ENCODE results near the gene UBE2J2.

Gene UBE2J2

DNA sequence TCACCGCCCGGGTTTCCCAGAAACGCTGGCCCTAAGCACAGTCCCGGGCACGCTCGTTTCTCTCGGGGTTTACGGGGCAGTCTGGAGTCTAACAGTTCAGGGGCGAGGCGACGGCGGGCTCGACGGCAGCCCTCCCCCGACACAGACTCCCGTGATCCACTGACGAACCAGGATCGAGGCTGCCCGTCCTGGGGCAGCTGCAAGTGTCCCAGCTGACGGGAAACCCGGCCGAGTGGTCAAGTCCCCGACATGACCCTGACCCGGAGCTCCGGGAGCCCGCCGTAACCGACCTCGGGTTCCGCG lies 494 bp downstream of the UBE2J2 start:
- H3K27me3 ChIP-seq (ENCODE audit: insufficient read depth, low read length) = no peaks in the 10 kb centered on the region
- under 1% methylated on average over 31 of the region's 31 CpGs for WGBS
- peak overlapping the region; percentile 95 for H3K4me3 ChIP-seq (ENCODE audit: low read length)
- H3K36me3 ChIP-seq (ENCODE audit: insufficient read depth, low read length) = peaks cover 15% of the 10 kb centered on the region
- no peaks in the 10 kb centered on the region; the same call in 1 of the 2 replicates for H3K4me1 ChIP-seq (ENCODE audit: insufficient read depth, low read length)
- peak overlapping the region; percentile 68 for H3K27ac ChIP-seq (ENCODE audit: low read depth, low read length)
- peak overlapping the region; percentile 98 for H3K9ac ChIP-seq (ENCODE audit: low read depth, low read length)
- no peaks in the 10 kb centered on the region for H3K9me3 ChIP-seq (ENCODE audit: insufficient read depth, low read depth, low read length)

DNA sequence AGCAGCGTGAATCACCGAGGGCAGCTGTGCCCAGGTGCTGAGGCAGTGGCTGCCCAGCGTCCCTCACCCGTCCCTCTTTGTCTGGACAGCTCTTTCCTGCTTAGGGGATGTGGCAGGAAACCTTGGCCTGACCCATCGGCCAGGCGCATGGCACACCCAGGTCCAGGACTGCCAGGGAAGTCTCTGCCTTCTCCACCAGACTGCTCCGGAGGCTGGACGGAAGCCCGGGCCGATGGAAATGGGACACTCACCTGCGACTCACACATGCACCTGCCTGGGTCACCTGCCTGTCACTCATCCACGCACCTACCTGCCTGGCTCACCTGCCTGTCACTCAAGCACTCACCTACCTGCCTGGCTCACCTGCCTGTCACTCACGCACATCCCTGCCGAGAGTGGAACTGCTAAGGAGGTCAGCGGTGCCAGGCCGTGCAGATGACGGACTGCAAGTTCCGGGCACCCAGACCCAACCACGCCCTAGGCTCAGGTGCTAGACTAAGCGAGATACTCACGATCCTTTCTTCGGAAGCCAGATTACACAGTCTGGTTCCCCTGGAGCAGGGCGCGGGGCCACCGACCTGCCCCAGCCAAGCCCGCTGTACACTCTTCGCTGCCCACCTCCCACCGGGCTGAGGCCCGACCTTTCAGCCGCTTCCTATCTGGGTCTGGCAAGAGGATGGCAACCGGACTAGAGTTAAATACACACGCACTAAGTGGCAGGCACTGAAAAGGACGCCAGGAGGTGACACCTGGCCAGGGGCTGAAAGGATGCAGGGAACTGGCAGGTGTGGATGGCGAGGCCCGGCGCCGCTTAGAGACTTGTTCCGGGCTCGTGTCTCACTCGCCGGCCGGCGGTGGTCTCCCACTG lies 1.1 kb downstream of the UBE2J2 start:
- H3K27ac ChIP-seq (ENCODE audit: low read depth, low read length) = no peak overlapping the region; the same call in none of the 2 replicates

DNA sequence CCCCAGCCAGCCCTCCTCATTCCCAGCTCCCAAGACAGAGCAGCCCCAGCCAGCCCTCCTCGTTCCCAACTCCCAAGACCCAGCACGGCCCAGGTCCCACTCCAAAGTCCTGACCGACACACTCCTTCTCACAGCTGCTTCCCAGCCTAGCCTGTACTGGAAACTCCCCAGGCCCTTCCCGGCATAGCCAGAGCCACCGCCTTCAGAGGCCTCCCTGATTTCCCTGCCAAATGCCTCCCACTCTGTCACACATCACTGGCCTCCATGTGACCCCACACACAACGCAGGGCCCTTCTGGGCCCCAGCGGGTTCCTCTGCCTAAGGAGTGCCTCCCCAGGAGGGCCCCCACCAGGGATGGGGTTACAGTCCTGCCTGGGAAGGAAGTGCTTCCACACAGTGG lies 2.8 kb downstream of the UBE2J2 start:
- Histone ChIP-seq H3K9me3 (ENCODE audit: insufficient read depth, low read depth, low read length) (no peaks in the 10 kb centered on the region), H3K36me3 (ENCODE audit: insufficient read depth, low read length) (peaks cover 30% of the 10 kb centered on the region), H3K27ac (ENCODE audit: low read depth, low read length) (no peak overlapping the region), H3K4me3 (ENCODE audit: low read length) (no peak overlapping the region), H3K27me3 (ENCODE audit: insufficient read depth, low read length) (no peaks in the 10 kb centered on the region), H3K9ac (ENCODE audit: low read depth, low read length) (no peak overlapping the region; the same call in 1 of the 2 replicates), H3K4me1 (ENCODE audit: insufficient read depth, low read length) (no peaks in the 10 kb centered on the region; the same call in 1 of the 2 replicates)
- 92% methylated on average over 7 of the region's 7 CpGs for WGBS

More for the DNA sequence above, 1.1 kb downstream of the UBE2J2 start:
- Histone ChIP-seq H3K36me3 (ENCODE audit: insufficient read depth, low read length) (peaks cover 20% of the 10 kb centered on the region), H3K9ac (ENCODE audit: low read depth, low read length) (peak overlapping the region; percentile 98), H3K4me1 (ENCODE audit: insufficient read depth, low read length) (no peaks in the 10 kb centered on the region; the same call in 1 of the 2 replicates), H3K4me3 (ENCODE audit: low read length) (peak overlapping the region; percentile 95), H3K9me3 (ENCODE audit: insufficient read depth, low read depth, low read length) (no peaks in the 10 kb centered on the region), H3K27me3 (ENCODE audit: insufficient read depth, low read length) (no peaks in the 10 kb centered on the region)
- 52% methylated on average over 43 of the region's 43 CpGs for WGBS

DNA sequence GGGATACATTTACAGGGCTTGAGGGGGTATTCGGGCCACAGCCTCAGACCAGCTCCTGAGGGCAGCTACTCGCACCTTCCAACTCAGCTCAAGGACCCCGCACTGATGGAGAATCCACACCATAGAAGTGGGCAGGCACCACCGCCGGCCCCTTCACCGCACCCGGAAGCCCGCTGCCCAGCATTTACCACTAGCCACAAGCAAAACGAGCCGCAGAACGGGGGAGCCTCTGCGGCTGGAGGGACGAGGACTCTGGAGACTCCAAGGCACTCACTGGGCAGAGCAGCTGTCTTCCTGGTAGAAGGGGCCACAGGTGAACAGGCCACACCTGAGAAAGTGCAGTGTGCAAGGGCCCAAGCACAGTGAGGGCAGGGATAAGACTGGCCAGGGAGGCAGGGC lies 5.4 kb downstream of the UBE2J2 start:
- H3K4me1 ChIP-seq (ENCODE audit: insufficient read depth, low read length) = no peaks in the 10 kb centered on the region; the same call in 1 of the 2 replicates
- no peak overlapping the region for H3K4me3 ChIP-seq (ENCODE audit: low read length)
- H3K9me3 ChIP-seq (ENCODE audit: insufficient read depth, low read depth, low read length) = no peaks in the 10 kb centered on the region
- whole genome bisulfite sequencing = 97% methylated on average over 13 of the region's 13 CpGs
- H3K27me3 ChIP-seq (ENCODE audit: insufficient read depth, low read length) = no peaks in the 10 kb centered on the region
- H3K9ac ChIP-seq (ENCODE audit: low read depth, low read length) = no peak overlapping the region
- peaks cover 54% of the 10 kb centered on the region for H3K36me3 ChIP-seq (ENCODE audit: insufficient read depth, low read length)
- H3K27ac ChIP-seq (ENCODE audit: low read depth, low read length) = no peak overlapping the region

- WGBS = 95% methylated on average over 39 of the region's 39 CpGs
- H3K9me3 ChIP-seq (ENCODE audit: insufficient read depth, low read depth, low read length) = no peaks in the 10 kb centered on the region
- no peaks in the 10 kb centered on the region; the same call in 1 of the 2 replicates for H3K4me1 ChIP-seq (ENCODE audit: insufficient read depth, low read length)
- H3K4me3 ChIP-seq (ENCODE audit: low read length) = no peak overlapping the region
- no peak overlapping the region for H3K27ac ChIP-seq (ENCODE audit: low read depth, low read length)
- no peak overlapping the region for H3K9ac ChIP-seq (ENCODE audit: low read depth, low read length)
- H3K27me3 ChIP-seq (ENCODE audit: insufficient read depth, low read length) = no peaks in the 10 kb centered on the region
- peaks cover 60% of the 10 kb centered on the region for H3K36me3 ChIP-seq (ENCODE audit: insufficient read depth, low read length)
Observed at GRCh38 chr1:1267488-1268283, 6.0 kb downstream of the UBE2J2 start.

GRCh38 chr1:1264868-1265272 lies 8.8 kb downstream of the UBE2J2 start:
- H3K4me3 ChIP-seq (ENCODE audit: low read length) = no peak overlapping the region
- no peaks in the 10 kb centered on the region for H3K9me3 ChIP-seq (ENCODE audit: insufficient read depth, low read depth, low read length)
- H3K27ac ChIP-seq (ENCODE audit: low read depth, low read length) = peak overlapping the region; percentile 6; the same call in 1 of the 2 replicates
- no peak overlapping the region for H3K9ac ChIP-seq (ENCODE audit: low read depth, low read length)
- no peaks in the 10 kb centered on the region for H3K4me1 ChIP-seq (ENCODE audit: insufficient read depth, low read length)
- 89% methylated on average over 10 of the region's 10 CpGs for WGBS
- H3K27me3 ChIP-seq (ENCODE audit: insufficient read depth, low read length) = no peaks in the 10 kb centered on the region
- peaks cover 74% of the 10 kb centered on the region for H3K36me3 ChIP-seq (ENCODE audit: insufficient read depth, low read length)

- Histone ChIP-seq H3K9me3 (ENCODE audit: insufficient read depth, low read depth, low read length) (no peaks in the 10 kb centered on the region), H3K9ac (ENCODE audit: low read depth, low read length) (no peak overlapping the region), H3K4me1 (ENCODE audit: insufficient read depth, low read length) (no peaks in the 10 kb centered on the region), H3K27me3 (ENCODE audit: insufficient read depth, low read length) (no peaks in the 10 kb centered on the region), H3K27ac (ENCODE audit: low read depth, low read length) (no peak overlapping the region), H3K4me3 (ENCODE audit: low read length) (no peak overlapping the region), H3K36me3 (ENCODE audit: insufficient read depth, low read length) (peaks cover 80% of the 10 kb centered on the region)
- 93% methylated on average over 9 of the region's 9 CpGs for WGBS
Observed at GRCh38 chr1:1264026-1264425, 9.6 kb downstream of the UBE2J2 start.

DNA sequence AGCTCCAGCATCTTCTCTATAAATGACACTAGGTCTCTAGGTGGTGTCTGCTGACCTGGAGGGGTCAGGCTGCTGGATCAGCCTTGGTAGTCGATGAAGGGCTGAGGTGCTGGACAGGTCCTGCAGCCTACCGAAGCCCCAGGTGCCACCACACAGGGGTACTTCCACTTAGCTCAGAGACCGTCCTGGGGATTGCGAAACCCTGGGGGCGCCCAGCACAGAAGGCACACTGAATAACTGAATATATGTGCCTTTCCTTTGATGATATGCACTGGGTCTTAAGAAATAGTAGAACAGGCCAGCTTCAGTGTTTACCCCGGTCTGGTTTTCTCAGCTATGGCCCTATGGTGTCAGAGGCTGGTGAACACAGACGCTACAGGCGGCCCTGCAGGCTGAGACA lies 10.9 kb downstream of the UBE2J2 start:
- H3K9ac ChIP-seq (ENCODE audit: low read depth, low read length) = no peak overlapping the region
- no peaks in the 10 kb centered on the region for H3K27me3 ChIP-seq (ENCODE audit: insufficient read depth, low read length)
- 95% methylated on average over 8 of the region's 8 CpGs for WGBS
- H3K4me3 ChIP-seq (ENCODE audit: low read length) = no peak overlapping the region
- H3K27ac ChIP-seq (ENCODE audit: low read depth, low read length) = no peak overlapping the region
- no peaks in the 10 kb centered on the region for H3K4me1 ChIP-seq (ENCODE audit: insufficient read depth, low read length)
- peaks cover 74% of the 10 kb centered on the region for H3K36me3 ChIP-seq (ENCODE audit: insufficient read depth, low read length)
- H3K9me3 ChIP-seq (ENCODE audit: insufficient read depth, low read depth, low read length) = no peaks in the 10 kb centered on the region

- no peaks in the 10 kb centered on the region for H3K9me3 ChIP-seq (ENCODE audit: insufficient read depth, low read depth, low read length)
- 0 out of 2 replicates have a peak, but pooled peaks cover 3% of the 10 kb centered on the region for H3K4me1 ChIP-seq (ENCODE audit: insufficient read depth, low read length)
- H3K36me3 ChIP-seq (ENCODE audit: insufficient read depth, low read length) = peaks cover 67% of the 10 kb centered on the region
- no peaks in the 10 kb centered on the region for H3K27me3 ChIP-seq (ENCODE audit: insufficient read depth, low read length)
- 96% methylated on average over 17 of the region's 17 CpGs for WGBS
- H3K27ac ChIP-seq (ENCODE audit: low read depth, low read length) = no peak overlapping the region
- H3K4me3 ChIP-seq (ENCODE audit: low read length) = no peak overlapping the region
- no peak overlapping the region for H3K9ac ChIP-seq (ENCODE audit: low read depth, low read length)
Observed at GRCh38 chr1:1262071-1262470, 11.6 kb downstream of the UBE2J2 start.

GRCh38 chr1:1260843-1261560 lies 12.7 kb downstream of the UBE2J2 start:
- H3K27ac ChIP-seq (ENCODE audit: low read depth, low read length) = no peak overlapping the region
- WGBS = 88% methylated on average over 16 of the region's 16 CpGs
- H3K9me3 ChIP-seq (ENCODE audit: insufficient read depth, low read depth, low read length) = no peaks in the 10 kb centered on the region
- no peak overlapping the region for H3K9ac ChIP-seq (ENCODE audit: low read depth, low read length)
- no peak overlapping the region for H3K4me3 ChIP-seq (ENCODE audit: low read length)
- peaks cover 72% of the 10 kb centered on the region for H3K36me3 ChIP-seq (ENCODE audit: insufficient read depth, low read length)
- no peaks in the 10 kb centered on the region for H3K27me3 ChIP-seq (ENCODE audit: insufficient read depth, low read length)
- peaks cover 6% of the 10 kb centered on the region; the same call in 1 of the 2 replicates for H3K4me1 ChIP-seq (ENCODE audit: insufficient read depth, low read length)

All from HUES64 (cell line).